NCI-H748 (cell line): Measurements from ENCODE around the gene SEPTIN8.

Experiments used
- DNase-seq: peaks from one replicate; lab custom pipeline; 2025; ENCODE audit not compliant: unreplicated experiment; lab: John Stamatoyannopoulos, UW

Gene SEPTIN8

DNA sequence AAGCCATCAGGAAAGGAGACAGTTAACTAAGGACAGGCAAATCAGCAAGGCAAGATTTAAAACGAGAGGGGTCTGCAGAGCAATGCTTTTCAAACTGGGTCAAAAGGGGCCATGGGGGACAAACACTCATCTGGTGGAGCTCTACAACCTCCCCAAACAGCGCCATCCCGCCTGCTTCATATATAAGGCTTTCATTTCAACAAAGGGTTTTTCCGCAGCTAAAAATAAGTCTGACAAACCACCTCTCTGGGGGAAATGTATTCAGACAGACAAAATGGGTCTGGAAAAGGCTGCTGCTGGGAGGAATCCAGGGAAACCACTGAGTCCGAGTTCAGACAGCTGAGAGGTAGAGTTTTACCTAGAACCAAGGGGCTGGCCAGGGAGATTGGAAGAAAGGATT is 8.3 kb upstream of the SEPTIN8 start:
- no peak for DNase-seq

DNA sequence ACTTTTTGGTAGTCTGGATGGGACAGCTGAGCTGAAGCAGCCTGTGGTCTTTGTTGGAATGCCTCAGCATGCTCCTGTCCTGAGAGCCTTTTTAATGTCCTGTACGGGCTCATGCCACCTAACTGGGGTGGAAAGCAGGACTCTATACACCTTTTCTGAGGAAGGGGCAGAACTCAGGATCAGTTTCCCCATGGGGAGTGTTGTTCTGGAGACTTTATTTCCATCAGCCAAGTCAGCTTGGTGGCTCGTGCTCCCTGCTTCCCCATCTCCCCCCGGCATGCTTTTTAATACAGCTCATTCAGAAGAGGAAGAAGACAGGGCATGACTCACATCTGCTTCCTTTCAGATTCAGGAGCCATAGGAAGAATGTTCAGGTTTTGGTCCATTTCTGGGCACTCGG is 5.1 kb upstream of the SEPTIN8 start:
- no peak for DNase-seq

DNA sequence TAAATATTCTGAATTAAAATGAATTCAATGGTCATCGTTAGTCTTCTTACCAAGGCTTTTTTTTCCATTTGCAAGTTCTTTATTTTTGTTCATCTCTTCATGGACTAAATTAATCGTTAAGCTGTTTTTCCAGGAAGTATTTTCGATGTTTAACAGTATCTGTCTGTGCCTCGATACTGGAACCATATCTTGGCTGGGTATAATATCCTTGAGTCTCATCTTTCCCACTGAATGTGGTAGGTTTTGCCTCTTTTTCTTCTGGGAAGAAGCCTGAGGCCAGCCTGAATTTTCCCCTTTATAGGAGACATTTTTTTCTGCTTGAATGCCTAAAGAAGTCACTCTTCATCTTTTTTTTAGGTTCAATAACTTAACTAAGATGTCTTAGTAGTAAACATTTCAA is 4.0 kb upstream of the SEPTIN8 start:
- DNase-seq = no peak

DNA sequence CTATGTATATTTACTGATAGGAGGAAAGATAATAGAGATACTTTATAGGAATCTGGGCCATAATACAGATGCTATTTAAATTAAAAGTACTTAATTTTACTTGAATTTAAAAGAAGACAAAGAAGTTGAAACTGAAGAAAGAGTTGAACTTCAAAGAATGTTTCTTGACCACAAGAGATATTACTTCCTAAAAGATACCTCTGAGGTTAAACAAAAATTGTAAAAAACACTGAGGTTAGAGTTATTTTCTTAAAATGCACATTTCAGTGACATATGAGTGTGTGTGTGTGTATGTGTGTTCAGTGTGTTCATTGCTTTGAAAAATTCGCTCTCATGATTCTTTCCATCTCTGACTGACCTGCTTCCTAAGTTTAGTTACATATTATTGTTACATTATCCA is 3.5 kb upstream of the SEPTIN8 start:
- no peak for DNase-seq

DNA sequence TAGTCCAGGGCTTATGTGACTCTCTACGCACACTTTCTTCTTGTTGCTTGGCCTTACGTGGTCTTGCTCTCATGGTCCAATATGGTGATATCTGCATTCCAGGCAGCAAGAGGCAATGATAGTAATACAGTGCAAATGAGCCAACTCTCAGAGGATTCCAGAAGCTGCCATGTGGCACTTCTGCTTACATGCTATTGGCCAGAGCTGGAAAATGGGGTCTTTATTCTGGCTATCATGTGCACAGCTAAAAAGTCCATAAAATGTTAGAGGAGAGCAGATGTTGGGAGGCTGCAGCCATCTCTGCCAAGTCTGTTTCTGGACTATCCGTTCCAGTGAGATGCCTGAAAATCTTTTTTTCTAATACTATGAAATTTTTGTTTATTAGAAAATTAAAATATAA is 2.9 kb upstream of the SEPTIN8 start:
- no peak for DNase-seq

- no peak for DNase-seq
These were observed 1.8 kb upstream of the SEPTIN8 start for GRCh38 chr5:132778856-132779255.

DNA sequence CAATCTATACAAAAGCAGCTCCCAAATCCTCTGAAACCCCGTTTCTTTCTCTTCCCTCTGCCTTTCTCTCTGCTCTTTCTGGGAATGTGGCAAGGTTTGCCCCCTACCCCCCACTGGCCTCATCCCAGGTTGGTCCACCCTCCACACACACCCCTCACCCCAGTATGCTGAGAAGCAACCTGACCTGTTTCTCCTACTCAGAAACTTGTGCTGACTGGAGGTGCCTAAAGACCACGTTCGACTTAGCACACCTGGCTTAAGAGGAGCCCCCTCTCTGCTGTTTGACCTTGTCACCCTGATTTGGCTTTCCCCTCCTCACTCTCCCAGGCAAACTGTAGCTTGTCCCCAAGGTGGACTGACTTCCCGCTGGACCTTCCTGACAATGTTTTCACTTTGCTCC is 1.1 kb upstream of the SEPTIN8 start:
- DNase-seq = no peak

- no peak for DNase-seq
These were observed 166 bp downstream of the SEPTIN8 start for GRCh38 chr5:132776938-132777208.

DNA sequence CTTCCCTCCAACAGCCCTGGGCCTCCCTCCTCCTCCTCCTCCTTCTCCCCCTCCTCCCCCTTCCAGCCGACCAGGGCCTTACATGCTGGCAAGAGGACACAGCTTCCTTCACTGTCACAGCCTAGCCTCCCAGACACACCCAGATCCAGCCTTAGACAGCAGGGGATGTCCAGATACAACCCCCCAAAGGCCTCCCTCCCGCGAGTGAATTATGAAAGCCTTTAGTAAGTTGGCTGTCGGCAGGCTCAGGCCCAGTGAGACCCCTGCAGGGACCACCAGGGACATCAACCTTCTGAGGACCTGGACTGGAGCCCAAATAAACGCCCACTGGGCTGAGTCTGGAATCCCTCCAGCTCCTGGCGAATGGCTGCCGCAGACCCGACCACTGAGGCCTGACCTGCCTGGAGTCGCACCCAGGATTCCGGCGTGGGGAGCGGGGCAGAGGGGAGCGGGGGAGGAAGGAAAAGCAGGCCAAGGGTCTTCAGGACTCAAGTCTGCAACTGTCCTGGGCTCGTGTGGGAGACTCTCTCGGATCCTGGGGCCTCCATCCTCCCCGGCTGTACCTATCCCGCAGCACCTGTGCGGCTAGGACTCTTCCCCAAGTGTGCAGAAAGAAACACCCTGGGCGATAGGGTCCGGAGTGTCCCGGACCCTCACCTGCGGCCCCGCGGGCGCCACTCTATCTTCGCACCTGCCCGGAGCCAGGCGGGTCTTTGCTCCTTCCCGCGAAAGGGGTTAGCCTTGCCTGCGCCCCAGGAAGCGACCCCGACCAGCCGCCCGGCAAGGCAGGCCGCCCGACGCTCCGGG is 705 bp downstream of the SEPTIN8 start:
- DNase-seq = peak; percentile 64

DNA sequence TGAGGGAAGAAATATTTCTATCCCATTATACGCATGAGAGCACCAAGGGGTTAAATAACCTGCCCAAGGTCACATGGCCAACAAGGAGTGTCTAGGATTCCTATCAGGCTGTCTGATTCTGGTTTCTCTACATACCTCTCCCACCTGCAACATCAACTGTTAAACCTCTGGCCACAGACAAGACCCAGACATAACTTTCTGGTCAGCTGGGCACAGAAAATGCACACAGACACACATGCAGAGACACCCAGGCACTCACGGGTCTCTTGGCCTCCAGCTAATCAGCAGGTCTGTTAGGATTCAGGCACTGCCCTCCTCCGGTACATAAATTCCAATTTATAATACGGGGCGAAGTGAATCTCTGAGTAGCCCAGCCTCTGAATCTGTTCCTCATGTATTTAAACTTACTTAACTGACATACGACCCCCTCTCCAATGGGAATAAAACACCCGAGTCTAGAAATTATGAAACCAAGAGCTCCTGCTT is 1.5 kb downstream of the SEPTIN8 start:
- DNase-seq = no peak

DNA sequence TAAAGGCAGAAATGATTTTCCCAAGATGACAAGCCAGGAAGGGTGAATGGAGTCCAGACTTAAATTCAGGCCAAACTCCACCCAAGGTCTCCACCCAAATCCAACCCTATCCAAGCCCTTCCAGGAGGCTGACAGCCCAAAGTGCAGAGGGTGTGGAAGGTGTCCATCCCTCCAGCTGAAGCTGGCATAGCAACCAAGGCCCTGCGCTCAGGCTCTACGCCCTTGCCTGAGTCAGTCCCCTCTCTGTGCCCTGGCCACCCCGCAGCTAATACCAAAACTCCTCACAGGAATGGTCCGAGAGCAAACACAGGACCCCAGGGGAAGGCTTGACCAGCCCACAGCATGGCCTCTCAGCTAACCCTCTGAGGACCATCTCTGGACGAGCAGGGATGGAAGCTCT is 2.1 kb downstream of the SEPTIN8 start:
- DNase-seq = no peak

DNA sequence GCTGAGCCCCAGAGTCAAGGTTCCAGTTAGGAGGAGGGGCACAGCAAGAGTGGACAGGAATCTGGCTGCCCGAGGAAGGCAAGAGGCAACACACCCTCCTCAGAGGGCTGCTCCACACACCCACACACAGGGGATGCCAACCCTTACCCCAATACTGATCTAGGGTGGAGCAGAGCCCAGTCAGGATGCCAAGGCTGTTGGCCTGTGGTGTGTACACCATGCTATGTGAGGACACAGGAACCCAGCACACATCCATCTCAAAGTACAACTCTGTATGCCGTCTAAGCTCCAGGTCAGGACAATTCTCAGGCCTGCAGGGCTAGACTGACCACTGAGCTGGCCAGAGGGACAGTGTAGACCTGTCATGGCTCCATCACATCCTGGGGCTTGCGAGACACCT is 2.6 kb downstream of the SEPTIN8 start:
- DNase-seq = no peak

- DNase-seq = no peak
These were observed 3.3 kb downstream of the SEPTIN8 start for GRCh38 chr5:132773601-132774355.

- DNase-seq = no peak
These were observed 3.9 kb downstream of the SEPTIN8 start for GRCh38 chr5:132773114-132773513.

DNA sequence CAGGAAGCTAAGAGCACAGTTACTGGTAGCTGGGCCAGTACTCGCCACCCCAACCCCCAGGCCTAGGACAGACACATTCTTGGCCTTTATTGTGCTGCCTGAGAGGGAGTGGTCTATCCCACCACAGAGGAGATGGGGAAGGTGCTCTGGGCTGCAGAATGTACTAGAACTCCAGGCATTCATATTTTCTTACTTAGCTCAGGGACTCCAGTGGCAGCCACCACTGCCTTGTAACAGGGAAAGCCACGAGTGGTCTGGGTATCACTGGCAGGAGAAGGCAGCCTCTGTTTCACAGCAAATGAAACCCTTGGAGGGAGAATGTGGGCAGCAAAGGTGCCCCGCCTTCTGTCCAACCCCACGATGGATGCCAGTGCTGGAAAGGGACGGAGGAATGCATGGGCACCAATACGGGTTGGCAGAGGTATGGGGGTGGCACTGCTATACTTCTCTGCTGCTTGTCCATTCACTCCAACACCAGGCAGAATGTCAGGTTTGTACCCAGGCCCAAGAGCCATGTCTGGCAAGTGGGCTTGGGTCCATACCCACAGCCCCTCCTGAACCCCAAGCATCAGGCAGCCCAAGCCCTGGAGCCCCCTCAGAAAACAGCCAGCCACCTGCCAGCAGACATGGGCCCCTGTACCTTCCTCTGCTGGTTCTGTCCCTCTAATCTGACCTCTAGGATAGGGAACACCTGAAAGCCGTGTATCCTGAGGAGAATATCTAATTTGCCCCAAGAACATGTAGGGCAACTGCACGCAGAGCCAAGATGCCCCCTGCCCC is 4.6 kb downstream of the SEPTIN8 start:
- no peak for DNase-seq

DNA sequence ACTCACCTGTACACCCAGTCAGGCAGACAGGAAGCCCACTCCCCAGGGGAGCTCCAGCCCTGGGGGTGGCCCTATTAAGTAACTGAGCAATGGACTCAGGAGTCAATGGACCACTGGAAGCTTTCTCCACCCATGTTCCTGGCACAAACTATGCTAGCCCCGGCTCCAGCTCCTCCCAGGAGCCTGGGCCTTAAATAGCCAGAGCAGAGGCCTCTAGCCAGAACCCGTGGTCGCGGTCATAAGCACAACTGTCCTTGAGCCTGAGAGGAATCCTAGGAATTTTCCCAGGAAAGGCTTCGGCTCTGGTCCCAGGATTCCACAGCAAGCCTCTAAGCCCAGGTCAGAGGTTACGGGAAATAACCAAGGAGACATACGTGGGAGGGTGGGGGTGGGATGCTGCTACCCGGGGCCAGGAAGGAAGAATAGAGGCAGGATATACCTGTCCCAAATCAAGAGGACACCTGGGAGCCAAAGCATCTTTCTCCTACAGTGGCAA is 5.5 kb downstream of the SEPTIN8 start:
- no peak for DNase-seq

DNA sequence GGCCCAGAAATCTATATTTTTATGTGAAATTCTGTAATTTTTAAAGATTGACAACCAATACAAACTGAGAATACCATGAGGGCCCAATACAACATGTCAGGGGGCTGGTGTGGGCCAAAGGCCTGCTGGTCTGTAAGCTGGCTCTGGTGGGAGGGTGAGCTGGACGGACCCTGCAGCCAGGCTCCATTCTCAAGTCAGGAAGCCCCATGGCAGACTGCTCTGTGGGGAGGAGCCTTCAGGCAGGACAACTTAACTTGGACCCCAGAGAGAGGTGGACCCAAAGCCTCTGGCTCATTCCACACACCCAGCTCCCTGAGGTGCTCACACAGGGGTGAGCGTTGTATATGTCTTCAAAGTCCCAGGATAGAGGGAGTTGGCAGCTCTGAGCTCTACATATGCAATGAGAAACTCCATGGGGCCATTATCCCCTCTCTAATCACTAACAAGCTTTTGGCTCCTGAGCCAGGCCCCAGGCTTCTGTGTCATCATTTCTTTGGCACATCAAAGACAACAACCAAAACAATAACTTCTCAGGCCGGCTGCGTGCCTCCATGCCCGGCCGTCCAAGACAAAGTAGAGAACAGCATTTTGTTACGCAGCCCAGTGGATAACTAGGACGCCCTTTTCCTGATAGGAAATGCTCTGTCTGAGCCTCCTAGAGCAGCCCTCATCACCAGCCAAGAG is 6.4 kb downstream of the SEPTIN8 start:
- DNase-seq = no peak

- DNase-seq = no peak
These were observed 8.6 kb downstream of the SEPTIN8 start for GRCh38 chr5:132768485-132768868.

- DNase-seq = no peak
These were observed 9.9 kb downstream of the SEPTIN8 start for GRCh38 chr5:132767150-132767549.

DNA sequence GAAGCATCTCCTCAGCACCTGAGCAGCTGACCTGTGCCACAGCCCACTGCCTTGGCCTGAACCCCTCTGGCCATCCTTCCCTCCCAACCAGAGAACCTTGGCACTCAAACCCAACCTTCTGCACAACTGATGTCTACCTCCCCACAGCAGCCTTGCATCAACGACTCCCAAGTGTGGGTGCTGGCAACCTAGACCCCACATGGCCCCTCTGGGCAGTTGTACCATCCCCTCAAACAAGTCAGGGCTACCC is 10.3 kb downstream of the SEPTIN8 start:
- no peak for DNase-seq

GRCh38 chr5:132766020-132766805 is 10.8 kb downstream of the SEPTIN8 start:
- no peak for DNase-seq
